NCI-H2196 (cell line): ENCODE data around the gene ASIC2.

ENCODE experiments used
- DNase-seq: peaks from one replicate; lab custom pipeline; 2025; ENCODE audit not compliant: unreplicated experiment; lab: John Stamatoyannopoulos, UW

ASIC2 gene

DNA sequence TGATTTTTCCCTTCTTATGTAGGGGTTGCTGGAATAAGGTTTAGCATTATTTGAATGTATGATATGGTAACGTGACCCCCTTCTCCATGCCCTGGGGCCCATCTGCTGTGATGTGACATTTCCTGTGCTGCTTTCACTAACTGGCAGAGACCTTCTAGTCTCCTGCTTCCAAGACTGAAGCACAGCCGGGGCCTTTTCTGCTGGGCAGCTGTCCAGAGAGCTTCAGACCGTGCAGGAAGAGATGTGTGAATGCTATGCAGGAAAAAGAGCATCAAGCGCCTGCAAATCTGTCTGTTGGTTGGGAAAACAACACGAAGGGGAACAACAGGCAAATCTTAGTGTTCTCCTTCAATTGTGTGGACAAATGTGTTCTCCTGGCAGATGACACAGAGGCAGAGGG lies 173.0 kb downstream of the ASIC2 start:
- DNase-seq: no peak

GRCh38 chr17:33118391-33119075 lies 174.6 kb downstream of the ASIC2 start:
- no peak for DNase-seq

- DNase-seq: no peak
Measured at GRCh38 chr17:33116021-33116551, 177.0 kb downstream of the ASIC2 start.

- DNase-seq: no peak
Measured at GRCh38 chr17:33115366-33115765, 177.7 kb downstream of the ASIC2 start.

- no peak for DNase-seq
Measured at GRCh38 chr17:33113991-33114370, 179.1 kb downstream of the ASIC2 start.

DNA sequence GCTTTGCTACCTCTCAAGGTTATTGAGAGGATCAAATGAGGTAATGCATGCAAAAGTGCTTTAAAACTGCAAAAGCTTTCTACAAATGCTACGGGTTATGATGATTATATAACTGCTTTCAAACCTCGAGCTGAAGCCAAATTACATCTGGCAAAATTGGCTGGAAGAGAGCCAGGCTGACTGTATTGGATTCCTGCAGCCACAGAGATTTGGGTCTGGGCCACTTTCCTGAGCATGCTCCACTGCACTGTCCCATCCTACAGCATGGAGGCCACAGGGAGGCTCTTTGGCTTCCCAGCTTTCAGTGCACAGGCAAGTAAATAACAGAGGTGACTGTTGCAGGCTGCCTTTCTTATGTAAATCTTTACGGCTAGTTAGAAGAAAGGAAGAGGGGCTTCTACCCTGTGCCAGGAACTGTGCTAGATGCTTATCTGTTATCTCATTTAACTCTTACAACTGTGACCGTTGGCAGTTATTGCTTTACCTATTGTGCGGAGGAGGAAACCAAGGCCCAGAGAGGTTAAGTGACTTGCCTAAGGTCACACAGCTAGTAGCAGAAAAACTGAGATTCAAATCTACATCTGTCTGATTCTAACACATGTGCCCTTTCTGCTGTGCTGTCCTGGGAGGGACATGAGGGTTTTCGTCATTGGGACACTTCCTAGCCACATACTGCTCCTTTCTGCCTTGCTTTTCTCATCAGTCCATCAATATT lies 179.7 kb downstream of the ASIC2 start:
- no peak for DNase-seq

DNA sequence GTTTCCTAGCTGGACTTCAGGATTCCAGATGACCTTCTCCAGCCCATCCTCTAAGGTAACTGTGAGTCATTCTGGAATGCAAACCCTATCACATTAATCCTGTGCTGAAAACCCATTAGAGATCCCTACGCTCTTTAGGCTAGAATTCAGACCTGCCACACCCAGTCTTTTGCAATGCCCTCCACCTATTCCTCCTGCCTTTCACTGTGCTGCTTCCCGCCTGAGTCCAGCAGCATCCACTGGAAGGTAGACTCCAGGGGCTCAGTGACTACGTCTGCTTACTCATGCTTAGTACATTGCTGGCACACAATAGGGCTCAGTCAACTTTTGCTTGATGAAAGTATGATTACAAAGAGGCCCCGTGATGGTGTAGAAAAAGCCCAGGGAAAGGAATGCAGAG lies 180.3 kb downstream of the ASIC2 start:
- no peak for DNase-seq

- DNase-seq: no peak
Measured at GRCh38 chr17:33109336-33110072, 183.6 kb downstream of the ASIC2 start.

GRCh38 chr17:33106525-33107165 lies 186.4 kb downstream of the ASIC2 start:
- DNase-seq: no peak

- no peak for DNase-seq
Measured at GRCh38 chr17:33105911-33106310, 187.2 kb downstream of the ASIC2 start.

DNA sequence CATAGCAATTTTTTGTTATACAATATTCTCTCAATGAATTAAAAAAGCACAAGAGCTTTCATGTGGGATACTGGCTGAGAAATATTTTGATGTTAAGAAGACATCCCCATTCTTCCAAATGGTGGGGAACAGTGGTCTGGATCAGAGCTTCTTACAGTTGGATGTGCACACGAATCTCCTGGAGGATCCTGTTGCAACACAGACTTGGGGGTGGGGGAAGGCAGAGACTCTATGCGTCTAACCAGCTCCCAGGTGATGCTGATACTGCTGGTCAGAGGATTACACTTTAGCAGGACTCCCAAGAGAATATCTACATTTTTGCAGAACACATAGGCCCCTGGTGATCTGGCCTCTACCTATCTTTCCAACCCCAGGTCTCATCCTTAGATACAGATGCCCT lies 193.2 kb downstream of the ASIC2 start:
- no peak for DNase-seq

DNA sequence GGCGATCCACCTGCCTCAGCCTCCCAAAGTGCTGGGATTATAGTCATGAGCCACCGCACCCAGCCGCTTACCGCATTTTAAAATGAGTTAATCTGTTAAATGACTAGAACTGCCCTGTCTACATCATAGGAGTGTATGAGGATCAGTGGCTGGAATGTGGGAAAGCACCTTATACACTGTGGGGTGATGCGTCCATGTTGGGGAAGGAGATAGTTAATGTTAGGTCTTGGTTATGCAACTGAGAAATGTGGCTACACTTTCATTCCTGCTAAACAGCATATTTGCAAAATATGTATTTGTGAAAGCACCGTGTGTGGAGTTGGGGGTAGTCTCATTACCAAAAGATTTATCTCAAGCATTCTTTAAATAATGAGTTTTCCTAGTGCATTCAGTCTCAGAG lies 193.8 kb downstream of the ASIC2 start:
- DNase-seq: no peak

GRCh38 chr17:33097411-33097810 lies 195.7 kb downstream of the ASIC2 start:
- no peak for DNase-seq

GRCh38 chr17:33096161-33096560 lies 196.9 kb downstream of the ASIC2 start:
- DNase-seq: no peak

DNA sequence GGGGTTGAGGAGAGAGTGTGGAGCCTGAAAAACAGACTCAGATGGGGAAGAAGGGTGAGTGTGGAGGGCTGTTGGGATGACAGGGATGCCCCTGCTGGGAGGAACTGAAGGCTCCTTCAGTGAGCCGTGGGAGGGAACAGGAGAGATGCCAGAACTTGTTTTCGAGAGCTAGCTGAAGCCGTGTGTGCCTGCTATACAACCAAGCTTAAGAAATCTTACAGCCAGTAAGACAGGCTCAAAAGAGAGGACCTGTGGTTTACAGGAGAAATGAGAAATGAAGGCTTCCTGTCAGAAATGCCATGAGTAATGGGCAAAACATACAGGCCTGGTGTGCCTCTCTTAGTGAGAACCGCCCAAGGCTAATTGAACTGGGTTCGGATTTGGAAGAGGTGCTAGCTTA lies 201.8 kb downstream of the ASIC2 start:
- DNase-seq: no peak

DNA sequence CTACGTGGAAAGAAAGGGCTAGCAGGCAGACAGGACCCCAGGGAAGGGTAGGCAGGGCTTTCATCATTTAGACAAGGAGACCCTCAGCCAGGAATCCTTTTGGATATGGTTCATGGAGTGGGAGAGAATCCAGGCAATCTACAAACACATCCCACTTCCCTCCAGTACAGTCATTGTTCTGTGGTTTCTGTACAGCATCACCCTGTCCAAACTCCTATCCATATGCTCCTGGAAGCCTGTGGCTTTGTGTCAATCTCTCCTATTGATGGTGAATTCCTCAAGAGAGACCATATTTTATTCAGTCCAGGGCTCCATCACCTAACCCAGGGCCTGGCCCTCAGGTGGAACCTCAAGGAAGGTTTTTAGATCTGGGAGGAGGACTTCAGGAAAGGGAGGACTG lies 202.3 kb downstream of the ASIC2 start:
- DNase-seq: no peak

- DNase-seq: no peak
Measured at GRCh38 chr17:33086878-33087277, 206.2 kb downstream of the ASIC2 start.

DNA sequence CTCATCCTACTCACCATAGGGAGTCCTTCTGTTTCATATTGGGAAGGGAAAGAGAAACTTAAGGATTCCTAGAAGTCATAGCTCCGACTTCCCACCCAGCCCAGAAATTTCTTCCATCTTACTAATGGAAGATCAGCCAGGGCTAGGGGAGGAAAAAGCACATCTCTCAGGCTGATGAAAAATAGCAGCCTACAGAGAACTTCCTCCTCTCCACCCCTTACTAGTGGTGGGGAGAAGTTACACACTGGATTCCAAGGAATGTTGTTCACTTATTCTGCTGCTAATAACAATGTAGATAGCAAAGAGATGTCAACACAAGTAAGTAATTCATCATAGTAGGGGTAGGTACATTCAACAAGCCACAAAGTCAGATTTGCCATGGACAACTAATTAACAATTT lies 207.1 kb downstream of the ASIC2 start:
- DNase-seq: no peak

- DNase-seq: no peak
Measured at GRCh38 chr17:33085256-33085655, 207.8 kb downstream of the ASIC2 start.

DNA sequence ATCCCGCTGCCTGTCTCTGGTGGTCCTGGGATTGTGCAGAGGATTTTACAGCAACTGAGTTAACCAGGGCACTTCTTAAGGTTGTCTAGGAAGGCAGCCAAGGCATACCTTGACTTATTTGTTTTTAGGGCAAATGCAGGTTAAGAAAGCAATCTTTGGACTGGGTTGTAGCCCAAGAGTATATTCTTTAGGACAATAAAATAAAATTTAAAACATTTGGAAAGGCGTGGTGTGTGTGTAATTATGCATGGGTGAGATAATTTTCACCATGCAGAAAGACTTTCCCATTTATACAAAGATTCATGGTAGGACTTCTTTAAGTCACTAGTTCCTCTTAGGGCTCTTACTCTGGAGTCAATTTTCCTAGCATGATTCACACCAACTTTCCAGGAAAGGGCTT lies 208.3 kb downstream of the ASIC2 start:
- DNase-seq: no peak

DNA sequence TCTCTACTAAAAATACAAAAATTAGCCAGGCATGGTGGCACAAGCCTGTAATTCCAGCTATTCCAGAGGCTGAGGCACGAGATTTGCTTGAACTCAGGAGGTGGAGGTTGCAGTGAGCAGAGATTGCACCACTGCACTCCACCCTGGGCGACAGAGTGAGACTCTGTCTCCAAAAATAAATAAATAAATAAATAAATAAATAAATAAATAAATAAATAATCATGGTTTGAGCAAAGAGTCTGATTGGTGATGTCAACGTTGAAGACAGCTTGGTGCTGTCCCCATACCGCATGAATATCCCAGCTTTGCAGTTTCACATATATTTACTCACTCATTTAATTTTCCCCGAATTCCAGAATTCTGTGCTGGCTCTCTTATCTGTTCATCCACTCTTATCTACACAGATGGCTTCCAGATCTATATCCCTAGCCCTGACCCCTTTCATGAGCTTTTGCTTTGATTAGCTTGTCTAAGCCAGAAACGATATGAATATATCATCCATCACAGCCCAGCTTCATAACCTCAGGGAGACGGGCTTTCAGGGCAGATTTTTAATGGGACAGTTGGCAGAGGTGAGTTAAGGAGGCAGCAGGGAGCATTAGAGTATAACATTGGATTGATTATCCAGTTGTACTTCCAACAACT lies 210.4 kb downstream of the ASIC2 start:
- DNase-seq: no peak
